GM12864 (cell line): ENCODE measurements around the gene MCFD2.

ENCODE experiments used
- DNase-seq: peaks from one replicate; pipeline ENCODE4 v3.0.0-alpha.2; 2011; ENCODE audit warnings: low read depth
- H3K4me3 ChIP-seq: 2 replicates; pipeline ENCODE4 v1.5.1; 2011; ENCODE audit warnings: mild to moderate bottlenecking, low read depth, low read length, control low read depth
- TF ChIP-seq, protein P1 (sequence below): IDR thresholded peaks from 2 replicates; pipeline ENCODE4 v1.5.1; 2011; ENCODE audit warnings: low read depth, mild to moderate bottlenecking, moderate library complexity, low read length, control low read depth, inconsistent platforms; ENCODE audit errors: missing control alignments

The MCFD2 gene

DNA sequence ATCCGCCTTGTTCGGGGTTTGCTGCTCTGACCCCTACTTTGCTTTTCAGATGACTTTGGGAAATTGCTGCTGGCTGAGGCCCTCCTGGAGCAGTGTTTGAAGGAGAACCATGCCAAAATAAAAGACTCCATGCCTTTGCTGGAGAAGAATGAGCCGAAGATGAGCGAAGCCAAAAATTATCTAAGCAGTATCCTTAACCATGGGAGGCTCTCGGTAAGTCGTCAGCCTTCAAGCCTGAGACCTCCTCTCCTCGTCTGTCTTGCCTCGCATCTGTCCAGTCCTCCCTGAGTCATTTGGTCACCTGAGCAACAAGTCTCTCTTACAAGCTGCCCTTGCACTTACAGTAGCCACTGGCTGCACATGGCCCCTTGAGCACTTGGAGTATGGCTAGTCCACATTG lies 34.7 kb upstream of the MCFD2 start:
- TF ChIP-seq, protein P1, sequence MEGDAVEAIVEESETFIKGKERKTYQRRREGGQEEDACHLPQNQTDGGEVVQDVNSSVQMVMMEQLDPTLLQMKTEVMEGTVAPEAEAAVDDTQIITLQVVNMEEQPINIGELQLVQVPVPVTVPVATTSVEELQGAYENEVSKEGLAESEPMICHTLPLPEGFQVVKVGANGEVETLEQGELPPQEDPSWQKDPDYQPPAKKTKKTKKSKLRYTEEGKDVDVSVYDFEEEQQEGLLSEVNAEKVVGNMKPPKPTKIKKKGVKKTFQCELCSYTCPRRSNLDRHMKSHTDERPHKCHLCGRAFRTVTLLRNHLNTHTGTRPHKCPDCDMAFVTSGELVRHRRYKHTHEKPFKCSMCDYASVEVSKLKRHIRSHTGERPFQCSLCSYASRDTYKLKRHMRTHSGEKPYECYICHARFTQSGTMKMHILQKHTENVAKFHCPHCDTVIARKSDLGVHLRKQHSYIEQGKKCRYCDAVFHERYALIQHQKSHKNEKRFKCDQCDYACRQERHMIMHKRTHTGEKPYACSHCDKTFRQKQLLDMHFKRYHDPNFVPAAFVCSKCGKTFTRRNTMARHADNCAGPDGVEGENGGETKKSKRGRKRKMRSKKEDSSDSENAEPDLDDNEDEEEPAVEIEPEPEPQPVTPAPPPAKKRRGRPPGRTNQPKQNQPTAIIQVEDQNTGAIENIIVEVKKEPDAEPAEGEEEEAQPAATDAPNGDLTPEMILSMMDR, result no peak
- no peak for DNase-seq
- H3K4me3 ChIP-seq, result no peak overlapping the region

GRCh38 chr2:46947841-46948240 lies 32.2 kb upstream of the MCFD2 start:
- TF ChIP-seq, protein P1, result no peak
- no peak overlapping the region for H3K4me3 ChIP-seq
- DNase-seq, result no peak

- H3K4me3 ChIP-seq, result no peak overlapping the region
- no peak for DNase-seq
- TF ChIP-seq, protein P1, result no peak
These were observed 30.1 kb upstream of the MCFD2 start for GRCh38 chr2:46945671-46946070.

DNA sequence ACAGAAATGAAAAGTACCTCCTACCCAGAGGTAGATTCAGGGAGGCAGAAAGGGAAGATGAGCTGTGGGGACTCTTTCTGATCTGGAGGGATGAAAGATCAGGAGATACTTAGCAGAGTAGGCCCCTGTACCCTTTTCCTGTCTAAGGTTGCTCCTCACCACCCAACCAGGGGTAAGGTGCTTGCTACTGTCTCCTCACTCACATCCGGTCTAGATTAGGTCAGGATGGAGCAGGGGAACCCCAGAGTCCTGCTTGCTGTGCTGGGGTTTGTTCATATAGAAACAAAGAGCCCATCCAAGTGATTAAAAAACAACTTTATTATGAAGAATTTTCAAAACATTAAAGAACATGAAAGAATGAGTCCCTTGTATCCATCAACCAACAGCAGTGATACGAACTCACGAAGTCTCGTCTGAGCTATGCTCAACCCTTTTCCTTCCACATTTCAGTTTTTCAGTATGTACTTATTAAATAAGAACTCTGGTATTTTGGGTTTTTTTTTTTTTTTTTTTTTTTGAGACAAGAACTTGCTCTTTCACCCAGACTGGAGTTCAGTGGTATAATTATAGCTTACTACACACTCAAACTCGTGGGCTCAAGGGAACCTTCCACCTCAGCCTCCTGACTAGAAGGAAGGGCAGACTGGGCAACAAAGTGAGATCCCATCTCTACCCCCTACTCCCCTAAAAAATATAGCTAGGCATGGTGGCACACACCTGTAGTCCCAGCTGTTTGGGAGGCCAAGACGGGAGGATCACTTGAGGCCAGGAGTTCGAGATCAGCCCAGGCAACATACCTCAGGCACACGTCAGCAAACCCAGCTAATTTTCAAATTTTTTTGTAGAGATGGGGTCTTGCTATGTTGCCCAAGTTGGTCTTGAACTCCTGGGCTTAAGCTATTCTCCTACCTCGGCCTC lies 28.5 kb upstream of the MCFD2 start:
- H3K4me3 ChIP-seq, result peak overlapping the region; percentile 76
- DNase-seq, result peak; percentile 74
- TF ChIP-seq, protein P1, result no peak

GRCh38 chr2:46942891-46943626 lies 27.5 kb upstream of the MCFD2 start:
- H3K4me3 ChIP-seq, result peak overlapping the region; percentile 76
- TF ChIP-seq, protein P1, result no peak
- DNase-seq, result no peak

GRCh38 chr2:46942143-46942526 lies 26.5 kb upstream of the MCFD2 start:
- no peak for DNase-seq
- peak overlapping the region; percentile 76 for H3K4me3 ChIP-seq
- TF ChIP-seq, protein P1, result no peak
